ENCODE measurements around the gene RIC3.

GRCh38 chr11:8213376-8213775 is 44.6 kb upstream of the RIC3 start:
- TF ChIP-seq EZH2 (IDR thresholded peaks at IDR 0.05; ENCODE audit: borderline replicate concordance, low read depth, low read length, poor library complexity, severe bottlenecking), result no peak
- TF ChIP-seq CTCF (conservative IDR thresholded peaks at IDR 0.05; ENCODE audit: low read depth, low read length), result no peak
